ENCODE measurements around the gene POP4.

- no peak for TF ChIP-seq CTCF (IDR thresholded peaks at IDR 0.05; ENCODE audit: insufficient read depth, low read depth, low read length)
- TF ChIP-seq EZH2 (IDR thresholded peaks at IDR 0.05; ENCODE audit: insufficient read depth, low read length), result no peak
Observed at GRCh38 chr19:29586401-29586800, 19.7 kb upstream of the POP4 start.
